ENCODE results near the gene SLC25A22.

The SLC25A22 gene

DNA sequence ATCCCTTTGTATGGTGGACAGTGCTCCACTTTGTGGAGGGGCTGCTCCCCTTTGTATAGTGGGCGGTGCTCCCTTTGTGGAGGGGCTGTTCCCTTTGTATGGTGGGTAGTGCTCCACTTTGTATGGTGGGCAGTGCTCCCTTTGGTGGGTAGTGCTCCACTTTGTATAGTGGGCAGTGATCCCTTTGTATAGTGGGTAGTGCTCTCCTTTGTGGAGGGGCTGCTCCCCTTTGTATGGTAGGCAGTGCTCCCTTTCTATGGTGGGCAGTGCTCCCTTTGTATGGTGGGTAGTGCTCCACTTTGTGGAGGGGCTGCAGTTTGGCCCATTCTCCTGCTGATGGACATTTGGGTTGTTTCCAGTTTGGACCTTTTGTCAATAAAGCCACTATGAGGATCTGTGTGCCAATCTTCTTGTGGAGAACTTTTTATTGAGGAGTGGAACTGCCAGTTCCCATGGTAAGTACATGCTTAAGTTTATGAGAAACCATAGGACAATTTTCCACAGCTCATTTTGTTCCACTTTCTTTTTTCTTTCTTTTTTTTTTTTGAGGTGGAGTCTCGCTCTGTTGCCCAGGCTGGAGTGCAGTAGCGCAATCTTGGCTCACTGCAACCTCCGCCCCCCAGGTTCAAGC, 55.4 kb downstream of the SLC25A22 start:
- DNase-seq = no peak

DNA sequence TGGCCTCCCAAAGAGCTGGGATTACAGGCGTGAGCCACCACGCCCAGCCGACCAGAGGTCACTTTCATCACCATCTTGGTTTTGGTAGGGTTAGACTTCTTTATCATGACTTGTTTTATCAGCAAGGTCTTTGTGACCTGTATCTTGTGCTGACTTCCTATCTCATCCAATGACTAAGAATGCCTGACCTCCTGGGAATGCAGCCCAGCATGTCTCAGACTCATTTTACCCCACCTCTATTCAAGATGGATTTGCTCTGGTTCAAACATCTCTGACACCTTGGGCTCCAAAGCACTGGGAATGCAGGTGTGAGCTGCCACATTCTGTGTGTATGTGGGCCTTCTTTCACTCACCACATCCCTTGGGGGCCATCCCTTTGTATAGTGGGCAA, 55.9 kb downstream of the SLC25A22 start:
- no peak for DNase-seq
